Stimulated activated CD8-positive, alpha-beta memory T cell treated with anti-CD3 and anti-CD28 coated beads, Interleukin-4, amount 100 ng/mL, for 1 hour (primary cell): ENCODE results near the gene DPYD.

Experiments used
- DNase-seq, 2 donors: peaks; one replicate each; pipeline ENCODE4 v3.0.0-alpha.2; 2020; ENCODE audit warnings: low read depth in 2 of 2, low spot score in 1 of 2

Gene DPYD

DNA sequence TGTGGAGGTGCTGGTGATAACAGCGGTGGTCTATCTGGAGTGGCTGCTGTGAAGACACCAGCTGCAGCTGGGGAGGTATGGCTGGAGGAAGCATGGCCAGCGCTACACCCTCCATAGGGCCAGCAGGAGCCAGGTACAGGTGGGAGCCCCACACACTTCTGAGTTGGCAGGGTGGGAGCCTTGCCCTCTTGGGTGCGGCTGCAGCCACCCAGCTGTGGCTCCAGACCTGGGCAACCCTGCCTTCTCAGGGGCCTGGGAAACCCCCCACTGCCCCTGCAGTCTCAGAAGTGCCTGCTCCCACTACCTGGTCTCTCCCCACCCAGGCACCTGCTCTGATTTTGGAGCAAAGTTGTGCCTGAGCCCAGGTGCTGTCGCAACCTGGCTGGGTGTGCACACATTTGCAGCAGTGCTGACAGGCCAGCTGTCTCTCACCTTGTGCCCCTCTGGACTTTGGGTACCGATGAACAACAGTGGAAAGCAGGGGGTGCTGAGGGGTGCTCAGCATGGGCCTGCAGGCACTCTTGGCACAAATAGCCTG is 76.2 kb downstream of the DPYD start:
- DNase-seq = no peak

DNA sequence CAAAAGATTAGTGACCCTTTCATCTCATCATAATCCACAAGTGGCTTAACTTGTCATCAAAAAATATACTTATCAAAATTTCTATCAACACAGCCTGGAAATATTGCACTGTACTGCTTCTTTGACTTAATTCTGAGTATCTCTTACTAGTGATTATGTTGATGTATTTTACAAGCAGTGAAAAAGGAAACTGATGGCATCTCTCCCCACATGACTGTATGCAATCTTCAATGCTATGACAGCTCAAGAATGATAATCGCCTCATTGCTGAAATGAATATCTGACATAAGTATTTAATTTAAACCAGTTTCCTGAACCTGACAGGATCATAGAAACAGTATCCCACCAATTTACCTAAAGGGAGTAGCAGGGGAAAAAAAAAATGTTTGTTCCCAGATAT is 79.5 kb downstream of the DPYD start:
- no peak for DNase-seq

DNA sequence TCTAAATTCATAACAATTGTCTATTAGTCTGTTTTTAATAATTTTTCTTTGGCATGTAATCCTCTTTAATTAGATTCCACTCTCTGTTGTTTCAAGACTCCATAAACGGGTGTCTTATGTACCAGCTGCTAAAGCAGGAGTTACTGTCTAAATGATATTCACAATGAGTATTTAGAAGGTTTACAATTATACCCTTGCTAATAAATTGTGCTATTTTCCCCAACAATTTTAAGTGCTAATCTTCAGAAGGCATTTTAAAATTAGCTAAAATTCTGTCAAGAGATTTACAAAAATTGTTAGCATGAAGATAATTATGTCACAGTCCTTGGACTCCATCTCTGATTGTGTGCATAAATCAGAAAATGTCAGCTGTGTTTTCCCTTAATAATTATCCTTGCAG is 83.7 kb downstream of the DPYD start:
- no peak for DNase-seq

DNA sequence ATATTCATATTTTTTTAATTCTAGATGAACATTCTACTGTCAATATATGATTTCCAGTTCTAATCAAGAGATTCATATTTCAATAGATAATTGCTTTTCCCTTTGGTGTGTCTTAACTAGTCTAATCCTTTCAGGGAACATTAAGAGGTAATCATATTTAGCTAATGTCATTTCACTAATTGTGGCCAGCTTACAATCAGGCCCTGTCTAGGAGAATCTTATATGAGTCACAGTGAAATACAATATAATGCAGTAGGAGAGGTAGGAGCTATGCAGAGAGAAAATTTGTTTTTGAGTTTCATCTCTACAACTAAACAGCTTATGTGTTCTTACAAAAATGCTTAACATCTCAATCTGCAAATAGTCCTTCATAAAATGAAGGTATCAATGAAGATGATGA is 85.9 kb downstream of the DPYD start:
- DNase-seq = no peak

DNA sequence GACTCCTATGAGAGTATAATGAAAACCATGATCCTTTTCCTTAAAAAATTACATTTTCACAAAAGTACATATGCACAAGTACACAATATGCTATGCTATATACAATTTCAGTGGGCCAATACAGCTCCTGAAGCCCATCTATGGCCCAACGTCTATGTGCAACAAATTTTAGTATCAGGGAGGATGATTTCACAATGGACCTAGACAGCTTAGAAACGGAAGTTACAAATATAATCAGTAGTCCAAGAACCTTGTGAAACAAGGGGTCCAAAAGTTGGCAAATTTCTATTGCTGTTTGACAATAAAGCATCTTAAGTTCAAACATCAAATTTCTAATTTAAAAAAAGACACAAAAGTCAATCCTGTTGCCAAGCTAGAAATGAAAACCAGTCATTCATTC is 87.0 kb downstream of the DPYD start:
- DNase-seq = no peak

DNA sequence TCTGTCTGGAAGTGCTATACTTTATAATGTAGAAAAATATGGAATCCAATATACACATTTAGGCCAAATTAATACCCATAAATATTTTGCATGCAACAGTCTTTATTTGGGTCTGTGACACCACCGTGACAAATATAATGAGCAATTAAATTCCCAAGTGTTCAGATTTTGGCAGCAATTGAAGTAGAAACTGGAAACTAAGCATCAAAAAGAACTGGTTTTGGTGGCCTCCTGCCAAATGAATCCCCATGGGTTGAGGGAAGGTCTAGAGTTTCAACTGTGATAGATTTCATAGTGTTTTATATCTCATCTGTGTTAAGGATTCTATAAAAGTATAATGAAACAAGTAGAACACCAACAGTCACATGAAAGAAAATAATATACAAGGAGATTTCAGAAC is 88.4 kb downstream of the DPYD start:
- no peak for DNase-seq

DNA sequence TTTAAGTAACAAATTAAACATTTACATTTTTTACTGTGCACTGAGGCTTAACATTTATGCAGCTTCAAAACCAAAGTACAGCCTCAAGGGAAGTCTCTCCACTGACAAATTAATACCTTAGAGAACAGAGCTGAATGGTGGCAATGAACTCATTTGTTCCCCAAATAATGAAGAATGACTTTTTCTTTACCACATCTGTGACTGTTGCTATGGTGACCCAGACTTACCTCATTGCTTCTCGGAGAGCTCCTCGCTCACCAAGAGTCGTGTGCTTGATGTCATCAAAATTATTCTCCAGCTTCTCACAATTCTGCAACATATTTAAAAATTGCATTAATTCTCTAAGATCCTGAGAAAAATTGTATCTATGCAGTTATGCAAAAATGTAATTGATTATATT is 92.9 kb downstream of the DPYD start:
- DNase-seq = no peak

DNA sequence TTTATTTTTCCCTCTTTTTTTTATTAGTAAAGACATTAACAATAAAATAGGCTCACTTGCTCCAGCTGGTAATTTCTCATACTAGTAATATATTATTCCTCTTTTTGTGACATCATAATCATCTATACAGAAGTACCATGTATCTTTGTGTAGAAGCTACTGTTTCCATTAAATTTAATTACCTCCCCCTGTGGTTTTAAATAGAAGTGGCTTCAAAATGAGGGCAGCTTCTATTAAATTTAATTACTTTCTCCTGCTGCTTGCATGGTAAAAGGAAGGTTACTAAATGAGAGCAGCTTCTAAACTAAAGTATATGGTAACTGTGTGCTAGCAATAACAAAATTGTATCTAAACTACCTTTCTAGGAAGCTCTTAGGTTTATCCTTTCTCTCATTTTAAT is 94.0 kb downstream of the DPYD start:
- DNase-seq = no peak

DNA sequence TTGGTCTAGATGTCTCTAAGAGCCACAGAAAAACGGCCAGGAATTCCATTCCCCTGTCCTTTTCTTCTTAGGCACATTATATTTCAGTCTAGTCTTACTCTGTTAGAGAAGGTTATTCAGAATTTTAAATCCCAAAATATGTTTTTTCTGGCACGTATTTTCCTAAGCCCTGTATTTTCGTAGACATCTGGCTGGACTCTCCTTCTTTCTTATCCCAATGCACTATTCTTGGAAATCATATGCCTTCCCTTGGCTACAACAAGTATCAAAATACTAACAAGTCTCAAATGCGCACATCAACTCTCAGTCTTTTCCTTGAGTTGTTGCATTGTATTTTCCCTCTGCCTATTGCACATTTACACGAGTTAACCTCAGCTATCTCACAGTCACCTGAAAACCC is 96.2 kb downstream of the DPYD start:
- DNase-seq = no peak

DNA sequence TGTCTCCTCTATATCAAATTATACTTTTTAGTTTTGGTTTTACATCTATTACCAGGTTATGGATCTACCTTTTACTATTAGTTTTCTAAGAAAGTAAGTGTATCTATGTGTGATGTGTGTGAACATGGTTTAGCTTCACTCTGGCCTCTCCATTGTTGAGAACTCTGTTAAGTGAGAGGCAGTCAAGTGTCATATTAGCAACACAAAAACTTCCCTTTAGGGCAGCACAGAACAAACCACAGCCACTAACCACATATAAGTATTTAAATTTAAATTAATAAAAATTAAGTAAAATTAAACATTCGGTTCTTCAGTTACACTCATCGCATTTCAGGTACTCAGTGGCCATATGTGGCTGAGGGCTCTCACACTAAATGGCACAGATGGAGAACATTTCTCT is 96.6 kb downstream of the DPYD start:
- DNase-seq = no peak

DNA sequence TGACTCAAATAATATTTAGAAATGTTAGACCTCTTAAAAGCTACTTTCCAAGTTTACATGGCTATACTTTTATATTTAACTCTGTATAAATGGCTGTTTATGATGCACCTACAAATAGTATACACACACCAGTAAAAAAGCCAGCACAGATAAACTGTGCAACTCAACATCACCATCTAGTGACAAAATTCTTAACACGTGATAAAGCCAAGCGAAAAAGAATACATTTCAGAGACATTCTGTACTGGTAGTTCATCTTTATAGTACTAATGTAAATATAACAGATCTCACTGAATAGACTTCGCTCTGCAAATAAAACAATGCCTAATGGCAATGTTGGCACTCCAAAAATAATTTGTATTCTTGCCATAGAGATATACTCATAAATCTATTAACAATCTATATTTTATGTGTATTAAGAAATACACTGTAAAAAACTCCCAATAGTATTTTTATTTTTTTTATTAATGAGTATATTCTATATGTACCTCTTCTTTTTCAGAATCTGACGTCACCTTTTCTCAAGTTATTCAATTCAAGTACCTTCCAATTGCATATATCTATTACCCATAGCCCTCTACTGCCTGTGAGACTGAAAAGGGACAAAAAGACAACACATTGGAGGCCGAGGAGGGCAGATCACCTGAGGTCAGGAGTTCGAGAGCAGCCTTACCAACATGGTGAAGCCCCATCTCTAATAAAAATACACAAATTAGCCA is 100.2 kb downstream of the DPYD start:
- DNase-seq = no peak

DNA sequence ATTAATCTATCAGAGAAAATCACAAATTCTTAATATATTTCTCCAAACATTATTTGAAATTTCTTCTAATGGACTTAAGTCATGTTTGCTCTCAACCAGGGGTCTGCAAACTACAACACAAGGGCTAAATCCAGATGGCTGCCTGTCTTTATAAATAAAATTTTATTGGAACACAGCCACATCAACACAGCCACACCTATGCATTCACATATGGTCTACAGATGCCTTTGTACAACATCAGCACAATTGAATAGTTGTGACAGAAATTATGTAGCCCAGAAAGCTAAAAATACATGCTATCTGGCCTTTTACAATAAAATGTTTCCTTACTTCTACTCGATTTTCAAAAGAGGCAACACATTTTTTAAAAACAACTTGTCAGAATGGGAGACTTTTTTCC is 103.9 kb downstream of the DPYD start:
- no peak for DNase-seq

DNA sequence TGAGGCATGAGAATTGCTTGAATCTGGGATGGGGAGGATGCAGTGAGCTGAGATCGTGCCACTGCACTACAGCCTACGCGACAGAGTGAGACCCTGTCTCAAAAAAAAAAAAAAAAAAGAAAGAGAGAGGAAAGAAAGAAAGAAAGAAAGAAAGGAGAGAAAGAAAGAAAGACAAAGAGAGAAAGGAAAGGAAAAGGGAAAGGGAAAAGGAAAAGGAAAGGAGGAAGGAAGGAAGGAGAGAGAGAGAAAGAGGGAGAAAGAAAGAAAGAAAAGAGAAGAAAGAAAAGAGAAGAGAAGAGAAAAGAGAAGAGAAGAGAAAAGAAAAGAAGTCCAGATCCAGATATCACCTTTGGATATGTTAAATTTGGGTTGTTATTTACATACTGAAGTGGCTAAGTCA is 106.0 kb downstream of the DPYD start:
- DNase-seq = no peak

DNA sequence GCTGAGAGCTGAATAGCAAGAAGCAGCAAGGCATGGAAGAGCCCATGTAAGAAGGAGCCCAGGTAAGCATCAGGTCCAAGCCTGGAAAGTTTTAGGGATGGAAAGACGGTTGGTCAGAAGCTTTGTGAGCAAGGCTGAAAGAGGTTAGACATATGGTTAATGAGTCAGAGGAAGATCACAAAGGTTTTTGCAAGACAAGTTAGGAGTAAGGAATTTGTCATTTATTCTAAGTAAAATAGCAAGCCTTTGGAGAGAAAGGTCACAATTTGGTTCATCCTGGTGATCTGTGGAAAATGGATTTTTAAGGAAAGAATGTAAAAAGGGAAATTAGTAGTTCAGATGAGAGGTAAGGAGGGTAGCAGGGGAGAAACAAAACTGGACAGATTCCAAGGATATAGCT is 106.7 kb downstream of the DPYD start:
- DNase-seq = no peak

DNA sequence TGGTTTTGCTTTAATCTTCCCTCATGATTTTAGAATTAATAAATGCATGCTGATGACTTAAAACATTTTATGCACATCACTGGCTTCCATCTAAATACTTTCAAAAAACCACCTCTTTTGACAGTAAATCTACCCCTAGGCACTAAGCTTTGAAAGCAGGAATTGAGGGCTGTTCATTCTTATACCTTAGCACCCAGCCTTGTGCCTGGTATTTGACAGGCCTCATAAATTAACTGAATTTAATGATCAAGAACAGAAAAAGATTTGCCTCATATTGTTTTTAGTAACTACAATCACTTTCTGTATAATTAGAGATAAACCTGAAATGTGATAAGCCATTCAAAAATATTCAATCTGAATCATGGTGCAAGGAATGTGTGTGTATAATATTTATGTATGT is 108.8 kb downstream of the DPYD start:
- DNase-seq = no peak

DNA sequence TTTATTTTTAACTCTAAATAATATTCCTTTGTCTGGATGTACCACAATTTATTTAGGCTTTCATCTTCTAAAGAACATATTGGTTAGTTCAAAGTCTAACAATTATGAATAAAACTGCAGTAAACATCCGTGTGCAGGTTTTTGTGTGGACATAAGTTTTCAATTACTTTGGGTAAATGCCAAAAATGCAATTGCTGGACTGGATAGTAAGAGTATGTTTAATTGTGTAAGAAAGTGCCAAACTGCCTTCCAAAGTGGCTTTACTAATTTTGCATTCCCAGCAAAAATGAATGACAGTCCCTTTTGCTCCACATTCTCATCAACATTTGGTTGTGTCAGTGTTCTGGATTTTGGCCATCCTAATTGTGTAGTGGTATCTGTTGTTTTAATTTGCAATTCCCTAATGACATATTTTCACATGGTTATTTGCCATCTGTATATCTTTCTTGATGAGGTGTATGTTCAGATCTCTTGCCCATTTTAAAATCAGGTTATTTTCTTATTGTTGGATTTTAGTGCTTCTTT is 113.8 kb downstream of the DPYD start:
- no peak for DNase-seq

DNA sequence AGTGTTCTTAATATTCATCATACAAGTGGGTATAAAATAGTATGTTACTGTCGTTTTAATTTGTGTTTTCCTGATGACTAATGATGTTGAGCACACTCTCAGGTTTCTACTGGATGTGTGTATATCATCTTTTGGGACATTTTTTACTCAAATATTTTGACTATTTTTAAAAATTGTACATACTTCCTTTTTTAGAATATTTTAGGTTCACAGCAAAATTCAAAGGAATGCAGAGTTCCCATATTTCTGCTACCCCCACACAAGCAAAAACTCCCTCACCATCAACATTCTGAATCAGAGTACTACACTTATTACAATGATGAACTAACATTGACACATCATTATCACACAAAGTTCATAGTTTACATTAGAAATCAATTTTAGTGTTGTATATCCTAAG is 114.5 kb downstream of the DPYD start:
- no peak for DNase-seq

DNA sequence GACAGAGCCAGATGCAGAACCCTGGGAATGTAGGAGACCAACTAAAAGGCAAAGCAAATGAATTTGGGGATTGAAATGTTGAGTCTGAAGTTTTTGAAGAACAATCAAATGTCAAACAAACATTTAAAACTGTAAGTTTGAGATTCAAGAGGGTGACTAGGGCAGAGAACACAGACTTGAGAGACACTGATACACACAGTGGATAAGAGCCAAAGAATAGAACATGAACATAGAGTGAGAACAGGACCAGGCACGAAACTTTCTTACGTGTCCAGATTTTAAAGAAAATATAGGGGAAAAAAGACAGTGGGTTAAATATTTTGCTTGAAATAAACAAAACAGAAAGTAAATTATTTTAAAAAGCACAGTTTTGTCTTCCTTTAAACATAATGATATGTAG is 115.7 kb downstream of the DPYD start:
- no peak for DNase-seq

DNA sequence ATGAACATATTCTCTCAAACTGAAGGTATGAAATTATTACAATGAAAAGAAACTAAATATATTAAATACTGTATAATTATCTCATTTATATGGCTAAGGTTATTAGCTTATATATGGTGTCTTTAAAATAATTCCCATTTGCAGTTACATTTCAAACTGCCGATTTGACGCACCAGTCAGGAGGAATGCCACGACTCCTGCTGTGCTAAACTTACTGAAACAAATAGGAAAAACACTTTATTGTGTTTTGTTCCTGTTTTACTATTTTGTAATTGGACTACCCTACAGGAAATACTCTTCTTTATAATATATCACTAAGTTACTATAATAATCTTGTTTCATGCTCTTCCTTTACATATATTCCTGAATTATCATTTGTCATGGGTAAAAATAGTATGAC is 117.8 kb downstream of the DPYD start:
- no peak for DNase-seq

DNA sequence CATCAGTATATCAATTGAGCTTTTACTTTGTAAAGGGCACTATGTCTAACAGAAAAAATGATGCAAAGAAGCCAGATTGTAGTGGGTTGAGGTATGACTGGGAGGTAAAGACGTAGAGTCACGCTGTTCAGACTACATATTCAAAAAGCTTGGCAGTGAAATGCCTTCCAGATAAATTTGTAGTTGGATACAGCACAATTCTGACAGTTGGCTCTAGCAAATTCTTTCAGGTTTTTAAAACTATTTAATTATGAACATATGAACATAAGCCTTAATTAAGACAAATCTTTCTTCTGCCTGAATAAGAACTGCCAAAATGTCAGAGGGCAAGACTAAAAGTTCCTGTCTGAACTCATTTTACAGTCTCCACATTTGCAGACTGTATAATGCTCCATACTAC is 118.8 kb downstream of the DPYD start:
- no peak for DNase-seq

DNA sequence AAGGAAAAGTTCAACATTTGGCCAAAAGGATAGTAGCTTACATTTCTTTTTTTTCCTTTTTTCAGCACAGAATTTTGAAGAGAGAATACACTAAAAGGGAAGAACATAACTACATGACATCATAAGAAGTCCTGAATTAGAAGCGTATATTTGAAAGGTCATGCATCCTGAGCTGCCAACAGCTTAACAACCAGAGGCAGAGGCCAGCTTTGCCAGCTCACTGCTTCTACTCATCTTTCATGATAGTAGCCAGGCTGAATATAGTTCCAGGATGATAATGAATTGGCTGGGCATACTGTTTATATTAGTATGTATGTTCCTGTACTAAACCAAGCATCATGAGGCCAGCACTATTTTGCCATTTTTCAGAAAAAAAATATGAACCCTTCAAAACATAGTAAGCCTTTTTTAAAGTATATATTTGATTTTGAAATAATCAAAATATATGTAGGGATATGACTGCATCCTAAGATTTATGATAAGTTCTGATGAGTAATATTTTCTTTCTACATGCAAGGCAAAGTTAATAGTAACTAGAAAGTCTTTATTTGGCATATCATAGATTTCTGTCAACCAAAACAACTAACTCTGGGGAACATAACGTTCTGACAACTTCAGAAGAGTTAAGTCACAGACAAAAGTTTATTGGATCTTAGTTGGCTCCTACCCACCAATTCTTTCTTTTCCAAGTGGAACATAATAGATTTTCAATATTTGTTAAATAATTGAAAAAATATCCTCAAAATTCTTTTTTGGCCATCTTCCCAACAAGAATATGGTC is 123.2 kb downstream of the DPYD start:
- no peak for DNase-seq

DNA sequence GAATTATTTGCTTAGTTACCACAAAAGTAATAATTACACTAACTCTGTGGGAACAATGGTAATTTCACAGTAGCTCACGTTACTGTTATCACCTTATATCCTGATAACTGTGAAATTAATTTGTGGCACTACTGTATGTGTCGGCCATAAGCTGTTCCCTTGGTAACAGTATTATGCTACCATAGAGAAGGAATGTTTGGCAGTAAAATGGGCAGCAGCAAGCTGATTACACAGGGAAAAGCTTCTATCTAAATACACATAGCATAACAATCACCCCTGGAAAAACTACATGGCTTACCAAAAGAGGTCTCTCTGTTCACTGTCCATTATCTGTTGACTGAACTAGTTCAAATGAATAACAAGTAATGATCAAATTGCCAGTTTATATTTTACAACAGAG is 124.1 kb downstream of the DPYD start:
- no peak for DNase-seq

DNA sequence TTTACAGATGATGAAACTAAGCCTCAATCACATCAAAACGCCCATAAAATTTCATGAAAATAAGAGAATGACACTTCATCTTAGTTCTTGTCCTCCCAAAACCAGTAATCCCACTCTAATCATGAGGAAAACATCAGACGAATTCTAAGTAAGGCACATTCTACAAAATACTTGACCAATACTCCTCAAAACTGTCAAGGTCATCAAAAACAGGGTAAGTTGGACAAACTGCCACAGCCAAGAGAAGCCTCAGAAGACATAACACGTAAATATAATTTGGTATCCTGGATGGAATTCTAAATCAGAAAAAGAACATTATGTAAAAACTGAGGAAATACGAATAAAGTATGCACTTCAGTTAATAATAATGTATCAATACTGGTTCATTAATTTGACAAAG is 128.2 kb downstream of the DPYD start:
- no peak for DNase-seq
